ENCODE measurements around the gene FBXL17.

The FBXL17 gene

GRCh38 chr5:107840592-107840991 lies 541.3 kb downstream of the FBXL17 start:
- no peak for DNase-seq

- DNase-seq, result no peak
These were observed 541.7 kb downstream of the FBXL17 start for GRCh38 chr5:107840161-107840560.

- no peak for DNase-seq
These were observed 546.8 kb downstream of the FBXL17 start for GRCh38 chr5:107835096-107835495.

- no peak for DNase-seq
These were observed 549.2 kb downstream of the FBXL17 start for GRCh38 chr5:107832746-107833145.

GRCh38 chr5:107831612-107832395 lies 550.1 kb downstream of the FBXL17 start:
- DNase-seq, result no peak

- DNase-seq, result no peak
These were observed 551.1 kb downstream of the FBXL17 start for GRCh38 chr5:107830750-107831149.

- DNase-seq, result no peak
These were observed 555.4 kb downstream of the FBXL17 start for GRCh38 chr5:107826311-107827000.

GRCh38 chr5:107824821-107825220 lies 557.1 kb downstream of the FBXL17 start:
- no peak for DNase-seq

GRCh38 chr5:107821288-107821687 lies 560.6 kb downstream of the FBXL17 start:
- DNase-seq, result no peak

- DNase-seq, result no peak
These were observed 561.5 kb downstream of the FBXL17 start for GRCh38 chr5:107820429-107820828.

GRCh38 chr5:107817951-107818350 lies 563.9 kb downstream of the FBXL17 start:
- no peak for DNase-seq

GRCh38 chr5:107817436-107817835 lies 564.5 kb downstream of the FBXL17 start:
- DNase-seq, result no peak

GRCh38 chr5:107815109-107815508 lies 566.8 kb downstream of the FBXL17 start:
- no peak for DNase-seq

- DNase-seq, result no peak
These were observed 567.6 kb downstream of the FBXL17 start for GRCh38 chr5:107814183-107814827.

GRCh38 chr5:107813559-107813958 lies 568.3 kb downstream of the FBXL17 start:
- no peak for DNase-seq

GRCh38 chr5:107812570-107813141 lies 569.2 kb downstream of the FBXL17 start:
- DNase-seq, result no peak

GRCh38 chr5:107809201-107810034 lies 572.5 kb downstream of the FBXL17 start:
- DNase-seq, result no peak
